GM21825 (cell line): Measurements from ENCODE around the gene DBH.
"Not testable (repeated sequence)": the region's sequence is repeated elsewhere in the genome, so short reads cannot be mapped to it uniquely, and the experiment has no call there.

Experiments
- ATAC-seq: cut with Tn5 transposase; IDR thresholded peaks from one replicate; pipeline ENCODE4 v1.9.1; 2021; ENCODE audit warnings: mild to moderate bottlenecking, moderate library complexity; ENCODE audit not compliant: unreplicated experiment

Gene DBH

DNA sequence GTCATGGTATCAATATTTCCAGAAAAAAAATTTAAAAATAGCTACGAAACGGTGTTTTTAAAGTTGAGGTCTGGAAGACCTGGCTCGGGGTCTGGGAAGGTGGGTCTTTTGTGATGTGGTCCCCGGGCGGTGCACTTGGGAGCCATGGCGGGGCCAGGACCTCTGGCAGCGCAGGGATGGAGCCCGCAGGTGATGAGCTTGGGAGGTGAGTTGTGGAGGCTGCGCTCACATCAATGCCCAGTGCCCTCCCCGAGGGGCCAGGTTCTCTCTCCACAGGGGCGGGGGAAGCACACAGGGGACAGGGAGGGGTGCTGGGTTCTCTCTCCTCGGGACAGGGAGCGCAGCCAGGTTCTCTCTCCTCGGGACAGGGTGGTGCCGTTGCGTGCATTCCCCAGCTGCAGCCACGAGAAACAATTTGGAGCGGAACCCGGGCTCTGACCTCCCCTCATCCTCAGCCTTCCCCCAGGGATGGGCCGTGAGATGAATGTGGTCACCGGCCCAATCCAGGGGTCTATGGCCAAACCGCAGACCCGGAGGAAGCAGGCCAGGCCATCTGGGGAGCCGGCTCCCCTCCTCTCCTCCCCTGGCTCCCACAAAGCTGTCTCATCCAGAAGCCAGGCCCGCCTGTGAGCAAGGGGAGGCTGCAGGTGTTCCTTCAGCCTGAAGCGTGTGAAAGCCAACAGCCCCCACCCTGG, 25.8 kb downstream of the DBH start:
- no peak for ATAC-seq

DNA sequence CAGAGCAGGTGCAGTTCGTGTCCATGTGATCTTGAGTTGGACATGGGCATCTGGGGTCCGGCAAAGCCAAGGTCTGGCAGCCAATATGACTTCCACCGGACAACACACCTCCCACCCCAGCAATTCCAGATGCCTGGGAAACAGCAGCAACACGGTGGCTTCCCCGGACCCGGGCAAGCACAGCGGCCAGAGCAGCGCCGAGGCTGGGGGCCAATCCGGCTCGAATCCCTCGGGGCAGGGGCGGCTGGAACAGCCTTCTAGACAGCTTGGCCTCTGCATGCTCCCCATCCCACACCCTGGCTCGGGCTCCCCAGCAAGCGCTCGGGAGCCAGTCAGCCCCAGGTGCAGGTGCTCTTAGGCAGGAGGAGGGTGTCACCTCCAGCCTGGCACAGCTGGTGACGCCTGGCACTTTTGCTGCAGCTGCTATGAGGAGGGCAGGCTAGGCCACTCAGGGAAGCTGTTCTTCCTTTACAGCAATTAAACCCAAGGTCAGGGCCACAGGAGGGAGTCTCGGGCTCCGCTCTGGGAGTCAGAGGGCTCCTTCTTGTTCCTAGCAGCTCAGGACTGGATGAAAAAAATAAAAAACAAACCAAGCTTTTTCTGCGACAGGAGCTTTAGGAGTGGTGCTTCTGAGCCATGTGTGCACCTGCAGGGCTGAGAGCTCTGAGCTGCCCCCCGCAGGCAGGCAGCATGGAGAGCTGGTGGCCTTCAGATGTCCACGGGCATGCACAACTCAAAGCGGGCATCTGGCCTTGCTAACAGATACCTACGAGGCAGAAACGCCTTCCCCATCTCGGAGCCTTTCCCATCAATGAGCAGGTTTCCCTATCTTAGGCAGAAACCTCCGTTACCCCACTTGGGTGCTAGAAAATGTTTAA, 28.2 kb downstream of the DBH start:
- no peak for ATAC-seq

DNA sequence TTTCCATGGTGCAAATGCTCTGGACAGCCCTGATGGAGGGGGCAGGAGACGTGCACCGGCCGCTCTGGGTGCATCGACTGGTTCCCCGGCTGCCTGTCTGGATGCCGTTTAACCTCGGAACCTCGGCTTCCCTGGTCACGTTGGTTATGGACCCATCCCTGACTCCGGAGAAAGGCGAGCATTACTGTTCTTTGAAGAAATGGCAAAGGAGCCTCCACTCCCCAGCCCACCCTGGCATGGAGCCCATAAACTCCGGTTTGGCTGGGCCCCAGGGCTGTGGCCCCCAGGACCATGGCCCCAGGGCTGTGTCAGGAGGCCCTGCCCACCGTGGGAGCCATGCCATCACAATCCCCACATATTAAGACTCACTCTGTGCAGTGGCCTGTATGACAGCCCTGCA, 28.9 kb downstream of the DBH start:
- ATAC-seq, result no peak

DNA sequence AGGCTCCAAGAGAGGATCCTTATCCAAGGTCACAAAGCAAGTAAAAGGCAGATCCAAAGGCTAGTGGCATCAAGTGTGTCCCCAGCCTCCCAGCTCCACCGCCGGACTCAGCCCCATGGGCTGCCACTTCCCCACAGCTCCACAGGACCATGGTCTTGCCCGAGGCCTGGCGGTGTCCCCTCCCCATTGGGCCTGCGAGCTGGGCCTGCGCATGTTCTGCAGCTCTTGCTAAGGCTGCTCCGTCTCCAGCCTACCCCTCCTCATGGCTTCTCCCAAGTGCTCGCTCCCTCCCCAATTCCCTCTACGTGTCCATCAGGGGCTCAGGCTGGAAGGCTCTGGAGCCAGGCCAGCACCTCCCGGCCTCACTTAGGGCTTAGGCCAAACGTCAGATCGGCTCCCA, 29.4 kb downstream of the DBH start:
- no peak for ATAC-seq

DNA sequence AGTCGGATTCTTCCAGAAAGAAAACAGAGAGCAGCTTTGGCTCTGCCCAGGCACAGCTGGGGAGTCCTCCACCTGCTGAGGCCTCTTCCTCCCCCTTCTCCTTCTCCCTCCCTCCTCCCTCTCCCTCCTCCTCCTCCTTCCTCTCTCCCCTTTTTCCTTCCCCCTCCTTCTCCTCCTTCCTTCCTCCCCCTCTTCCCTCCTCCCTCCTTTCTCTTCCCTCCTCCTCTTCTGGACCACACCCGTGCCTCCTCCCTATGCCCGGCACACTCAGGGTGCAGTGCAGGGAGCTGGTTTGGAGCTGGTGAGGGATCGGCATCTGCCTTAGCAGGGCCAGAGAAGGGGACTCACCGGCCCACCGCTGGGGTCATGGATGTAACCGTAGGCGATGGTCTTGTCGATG, 30.2 kb downstream of the DBH start:
- ATAC-seq, result no peak

DNA sequence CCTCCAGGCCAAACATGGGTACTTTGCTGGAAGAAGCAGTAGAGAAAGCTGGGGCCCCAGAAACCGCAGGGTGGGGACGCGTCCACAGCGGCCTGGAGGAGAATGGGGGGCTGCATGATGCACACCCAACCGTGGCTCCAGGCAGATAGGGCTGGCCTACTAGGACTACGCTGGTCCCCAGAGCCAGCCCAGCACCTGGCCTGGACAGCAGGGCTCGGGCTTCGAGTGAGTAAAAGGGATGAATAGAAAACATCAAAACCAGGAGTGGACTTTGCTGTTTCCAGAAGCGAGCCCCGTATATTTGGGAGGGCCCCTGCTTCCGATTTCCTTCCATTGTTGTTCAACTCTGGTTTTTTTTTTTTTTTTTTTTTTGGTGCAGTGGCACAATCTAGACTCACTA, 30.7 kb downstream of the DBH start:
- no peak for ATAC-seq

DNA sequence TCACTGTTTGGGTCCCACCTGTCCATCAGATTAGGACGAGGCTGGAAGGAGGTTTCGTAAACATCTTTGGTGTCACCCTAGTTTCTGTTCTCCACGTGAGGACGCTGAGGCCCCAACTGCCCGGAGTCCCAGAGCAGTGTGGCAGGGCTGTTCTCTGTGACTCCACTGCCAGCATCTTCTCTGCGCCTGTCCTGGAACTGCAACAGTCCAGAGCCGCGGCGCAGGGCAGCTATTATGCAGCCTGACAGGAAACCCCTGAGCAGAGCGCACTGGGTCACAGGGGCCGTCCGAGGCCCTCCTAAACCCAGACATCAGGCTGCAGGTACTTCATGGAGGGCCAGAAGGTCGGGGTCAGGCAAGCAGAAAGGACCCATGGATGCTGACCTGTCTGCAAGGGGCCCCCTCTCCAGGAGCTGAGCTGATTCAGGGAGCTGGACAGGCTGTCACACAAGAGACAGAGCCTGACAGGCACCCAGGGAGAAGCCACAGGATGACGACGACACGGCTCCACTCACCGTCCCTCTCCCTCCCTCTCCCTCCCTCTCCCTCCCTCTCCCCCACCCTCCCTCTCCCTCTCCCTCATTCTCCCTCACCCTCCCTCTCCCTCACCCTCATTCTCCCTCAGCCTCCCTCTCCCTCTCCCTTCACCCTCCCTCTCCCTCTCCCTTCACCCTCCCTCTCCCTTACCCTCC, 31.7 kb downstream of the DBH start:
- ATAC-seq, result no peak

DNA sequence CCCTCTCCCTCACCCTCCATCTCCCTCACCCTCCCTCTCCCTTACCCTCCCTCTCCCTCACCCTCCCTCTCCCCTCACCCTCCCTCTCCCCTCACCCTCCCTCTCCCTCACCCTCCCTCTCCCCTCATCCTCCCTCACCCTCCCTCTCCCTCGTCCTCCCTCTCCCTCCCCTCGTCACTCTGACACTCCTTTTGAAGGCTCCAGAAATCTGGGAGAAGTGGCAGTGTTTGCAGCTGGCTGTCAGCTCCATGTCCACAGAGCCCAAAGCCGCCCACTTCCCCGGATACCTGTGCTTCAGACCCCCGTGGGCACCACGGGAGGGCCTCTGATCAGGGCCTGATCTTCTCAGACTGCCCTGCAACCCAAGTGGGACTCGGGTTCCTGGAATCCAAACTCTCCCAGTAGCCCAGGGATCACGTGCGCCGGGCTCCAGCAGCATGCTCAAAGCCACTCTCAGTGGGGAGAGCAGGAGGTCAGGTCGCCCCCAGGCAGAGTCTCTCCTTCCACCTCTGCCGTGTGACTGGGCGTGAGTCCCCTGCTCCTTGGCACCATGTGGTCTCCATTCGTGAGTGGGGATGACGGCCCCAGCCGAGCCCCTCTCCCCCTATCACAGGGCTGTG, 33.1 kb downstream of the DBH start:
- no peak for ATAC-seq

DNA sequence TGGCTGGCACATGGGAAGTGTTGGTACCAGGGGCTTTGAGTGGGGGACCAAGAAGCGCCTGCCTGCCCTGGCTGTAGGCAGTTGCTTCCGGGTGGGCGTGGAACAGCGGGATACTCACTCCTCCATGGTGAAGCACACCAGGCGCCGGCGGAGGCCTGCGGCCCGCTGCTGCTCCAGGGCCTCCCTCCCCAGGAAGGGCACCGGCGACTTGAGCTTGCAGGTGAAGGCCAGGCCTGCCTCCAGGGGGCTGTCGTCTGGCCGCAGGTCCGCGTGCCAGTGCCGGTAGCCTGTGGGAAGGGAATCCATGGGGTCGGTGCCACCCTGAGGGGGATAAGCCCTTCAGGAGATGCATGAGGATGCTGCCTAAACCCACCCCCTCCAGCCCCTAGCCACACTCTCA, 34.3 kb downstream of the DBH start:
- no peak for ATAC-seq

DNA sequence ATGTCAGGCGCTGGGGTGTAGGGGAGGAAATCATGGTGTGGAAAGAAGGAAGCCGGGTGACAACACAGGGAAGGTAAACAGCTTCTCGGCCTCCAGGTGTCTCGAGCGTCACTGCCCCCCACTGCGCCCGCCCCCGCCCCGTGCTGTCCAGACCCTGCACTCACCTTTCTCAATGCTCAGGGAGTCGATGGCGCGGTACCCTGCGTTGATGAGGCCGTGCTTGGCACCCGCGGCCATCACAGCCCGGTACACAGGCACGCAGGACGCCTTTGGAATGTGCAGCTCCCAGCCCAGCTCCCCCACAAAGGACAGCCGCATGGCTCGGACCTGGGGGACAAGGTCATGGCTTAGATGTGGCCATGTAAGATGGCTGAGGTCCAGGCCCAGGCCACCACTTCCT, 35.2 kb downstream of the DBH start:
- no peak for ATAC-seq

DNA sequence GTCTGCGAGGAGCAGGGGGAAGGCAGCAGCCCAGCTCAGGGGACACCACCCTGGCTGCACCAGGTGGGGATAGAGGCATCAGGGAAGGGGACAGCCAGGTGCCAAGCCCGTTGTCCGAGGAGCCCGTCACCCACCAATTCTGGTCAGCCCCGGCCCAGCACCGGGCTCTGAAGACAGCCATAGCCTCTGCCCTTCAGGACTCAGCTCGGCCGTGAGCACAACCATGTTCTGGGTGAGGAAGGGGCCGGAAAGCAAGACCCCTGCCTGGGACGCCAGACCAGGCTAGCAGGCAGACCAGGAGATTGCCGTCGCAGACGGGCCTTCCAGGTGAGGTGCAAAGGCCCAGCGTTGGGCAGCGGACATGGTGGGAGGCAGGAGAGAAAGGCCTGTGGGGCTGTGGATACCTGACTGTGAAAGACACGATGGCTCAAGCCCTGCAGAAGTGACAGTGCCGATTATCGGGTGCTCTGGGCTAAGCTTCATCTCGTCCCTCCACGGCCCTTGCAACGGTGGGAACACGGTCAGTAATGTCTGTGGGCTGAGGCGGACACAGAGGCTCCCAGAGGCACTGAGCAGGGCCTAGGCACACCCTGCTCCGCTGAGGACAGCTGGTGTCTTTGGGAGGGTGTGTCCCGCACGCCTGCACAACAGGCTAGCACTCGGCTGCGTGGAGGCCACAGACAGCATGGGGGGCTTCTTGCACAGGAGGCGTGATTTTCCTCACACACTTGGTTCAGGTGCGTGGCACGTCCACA, 36.5 kb downstream of the DBH start:
- ATAC-seq, result no peak

DNA sequence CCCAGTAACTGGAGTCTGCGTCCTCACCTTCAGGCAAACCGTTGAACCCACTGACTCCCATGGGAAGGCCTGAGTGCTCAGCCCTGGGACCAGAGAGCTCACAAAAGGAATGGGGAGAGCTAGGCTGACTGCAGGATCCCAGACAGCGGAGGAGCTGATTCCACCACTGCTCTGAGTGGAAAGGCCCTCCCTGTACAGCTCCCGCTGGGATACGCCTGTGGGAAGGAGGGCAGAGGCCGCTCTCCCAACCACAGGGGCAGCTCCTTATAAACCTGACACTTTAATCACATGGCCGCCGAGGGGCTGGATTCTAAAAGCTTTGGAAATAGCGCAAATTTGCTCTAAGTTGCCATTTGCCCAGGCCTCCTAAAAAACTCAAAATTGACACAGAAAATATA, 37.1 kb downstream of the DBH start:
- ATAC-seq, result no peak

DNA sequence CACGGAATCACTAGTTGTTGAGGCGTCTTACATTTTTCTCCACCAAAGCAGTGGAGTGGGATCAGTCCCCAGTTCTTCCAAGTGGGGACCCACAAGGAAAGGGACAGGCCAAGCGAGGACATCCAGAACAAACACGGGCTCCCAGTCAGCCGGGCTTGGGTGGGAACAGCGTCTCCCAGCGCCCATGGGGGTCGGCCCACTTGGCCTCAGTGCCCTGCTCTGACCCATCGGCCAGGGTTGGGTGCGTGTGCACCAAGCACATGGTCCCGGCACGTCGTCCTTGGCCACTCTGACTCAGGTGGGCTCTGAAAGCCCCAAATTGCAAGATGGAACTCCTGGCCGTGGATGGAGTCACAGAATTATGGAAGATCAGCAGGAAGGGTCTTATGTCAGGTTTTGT, 37.9 kb downstream of the DBH start:
- ATAC-seq, result no peak

DNA sequence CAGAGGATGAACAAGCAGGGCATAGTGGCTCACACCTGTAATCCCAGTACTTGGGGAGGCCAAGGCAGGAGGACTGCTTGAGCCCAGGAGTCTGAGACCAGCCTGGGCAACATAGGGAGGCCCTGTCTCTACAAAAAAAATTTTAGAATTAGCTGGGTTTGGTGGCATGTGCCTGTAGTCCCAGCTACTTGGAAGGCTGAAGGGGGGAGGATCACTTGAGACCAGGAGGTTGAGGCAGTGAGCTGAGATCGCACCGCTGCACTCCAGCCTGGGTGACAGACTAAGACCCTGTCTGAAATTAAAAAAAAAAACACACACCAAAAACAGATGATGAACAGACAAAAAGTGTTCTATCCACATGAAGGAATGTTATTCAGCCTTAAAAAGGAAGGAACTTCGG, 39.6 kb downstream of the DBH start:
- not testable (repeated sequence) for ATAC-seq

DNA sequence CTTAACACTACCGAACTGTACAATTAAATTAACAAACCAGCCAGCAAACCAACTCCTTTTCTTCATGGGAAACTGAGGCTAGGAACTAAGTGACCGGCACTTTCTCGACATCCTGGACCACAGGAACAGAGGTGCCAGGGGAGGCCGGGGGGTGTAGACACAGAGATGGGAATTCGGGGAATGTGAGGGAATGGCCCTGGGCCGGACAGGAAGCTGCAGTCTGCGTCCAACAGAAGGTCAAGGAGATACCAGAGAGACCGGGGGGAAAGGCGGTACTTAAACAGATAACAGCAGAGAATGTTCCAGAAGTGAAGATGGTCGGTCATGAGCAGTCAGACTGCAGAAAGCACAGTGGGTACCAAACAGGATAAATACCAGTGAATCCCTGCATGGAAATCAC, 40.3 kb downstream of the DBH start:
- no peak for ATAC-seq

DNA sequence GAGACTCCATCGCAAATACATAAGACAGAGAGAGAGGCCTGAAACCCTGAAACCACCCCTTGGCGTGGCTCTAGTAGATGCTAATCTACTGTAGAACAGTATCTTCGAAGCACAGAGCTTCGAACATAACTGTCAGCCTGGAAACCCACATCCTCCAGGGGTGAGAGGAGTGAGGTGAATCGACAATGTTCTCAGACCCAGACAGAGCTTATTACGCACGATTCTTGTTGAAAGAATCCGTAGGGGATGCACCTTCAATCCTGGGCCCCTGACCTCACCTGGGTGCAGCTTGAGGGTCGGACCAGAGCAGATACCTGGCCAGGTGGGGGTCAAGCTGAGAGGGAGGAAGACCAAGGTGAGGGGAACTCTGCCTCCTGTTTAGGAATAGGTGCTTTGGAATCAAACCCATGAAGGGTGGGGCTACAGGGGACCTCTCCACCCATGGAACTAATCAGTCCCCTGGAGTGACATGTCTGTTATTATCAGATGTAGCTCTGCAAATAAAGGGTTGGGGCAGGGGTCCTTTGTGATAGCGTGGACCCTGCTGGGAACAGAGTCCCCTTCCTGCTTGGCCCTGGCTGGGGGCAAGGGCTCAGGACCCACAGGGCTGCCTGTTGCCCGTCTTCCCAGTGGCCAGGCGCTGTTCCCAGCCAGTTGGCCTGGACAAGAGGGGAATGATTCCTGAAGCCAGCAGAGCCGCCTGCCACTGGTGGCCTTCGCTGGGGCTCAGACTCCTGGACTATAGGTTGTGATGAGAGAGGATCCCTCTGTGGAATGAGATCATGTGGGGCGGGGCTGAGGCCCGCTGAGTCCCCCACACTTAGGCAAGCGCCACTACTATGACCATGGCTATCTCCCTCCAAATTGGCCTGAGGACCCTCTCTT, 41.2 kb downstream of the DBH start:
- no peak for ATAC-seq

DNA sequence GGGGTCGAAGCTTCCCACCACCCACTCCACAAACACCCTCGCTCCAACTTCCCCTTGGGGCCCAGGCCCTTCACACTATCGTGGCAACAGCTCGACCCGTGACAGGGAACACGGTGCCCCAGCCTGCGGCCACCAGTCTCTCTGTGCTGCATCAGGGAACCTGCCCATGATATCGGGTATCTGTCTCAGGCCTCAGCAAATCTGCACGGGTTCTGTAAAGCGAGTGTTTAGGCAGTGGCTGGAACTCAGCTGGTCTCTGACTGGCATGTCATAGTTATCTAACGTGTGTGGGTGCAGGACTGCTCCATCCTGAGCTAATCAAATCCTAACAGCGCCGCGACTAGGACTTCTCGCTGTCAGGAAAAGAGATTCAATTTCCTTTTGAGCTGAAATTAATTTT, 42.9 kb downstream of the DBH start:
- no peak for ATAC-seq

DNA sequence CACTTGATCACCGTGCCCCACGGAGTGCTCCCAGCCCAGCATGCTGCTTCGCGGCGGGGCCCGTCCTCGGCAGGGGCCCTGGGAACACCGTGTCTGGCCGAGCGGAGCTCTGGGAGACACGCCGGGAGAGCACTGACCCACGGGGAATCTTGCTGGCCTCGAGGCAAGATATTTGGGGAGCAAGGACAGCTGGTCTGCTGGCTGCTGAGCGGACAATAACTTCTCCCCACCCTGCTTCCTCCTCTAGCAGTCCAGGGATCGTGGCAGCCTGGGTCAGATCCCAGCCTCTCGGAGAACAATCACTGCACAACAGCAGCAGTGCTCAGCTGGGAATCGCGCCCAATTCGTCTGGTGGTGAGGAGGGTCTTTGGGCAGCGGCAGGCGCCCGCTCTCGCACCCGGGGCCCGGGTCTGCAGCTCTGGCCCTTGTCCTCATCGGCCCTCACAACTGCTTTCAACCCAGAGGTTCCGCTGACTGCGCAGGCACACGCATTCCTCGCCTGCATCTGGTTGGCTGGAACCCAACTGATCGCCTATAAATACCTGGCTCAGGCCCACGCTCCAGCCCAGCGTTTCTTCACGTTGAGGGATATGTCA, 43.4 kb downstream of the DBH start:
- ATAC-seq, result no peak

DNA sequence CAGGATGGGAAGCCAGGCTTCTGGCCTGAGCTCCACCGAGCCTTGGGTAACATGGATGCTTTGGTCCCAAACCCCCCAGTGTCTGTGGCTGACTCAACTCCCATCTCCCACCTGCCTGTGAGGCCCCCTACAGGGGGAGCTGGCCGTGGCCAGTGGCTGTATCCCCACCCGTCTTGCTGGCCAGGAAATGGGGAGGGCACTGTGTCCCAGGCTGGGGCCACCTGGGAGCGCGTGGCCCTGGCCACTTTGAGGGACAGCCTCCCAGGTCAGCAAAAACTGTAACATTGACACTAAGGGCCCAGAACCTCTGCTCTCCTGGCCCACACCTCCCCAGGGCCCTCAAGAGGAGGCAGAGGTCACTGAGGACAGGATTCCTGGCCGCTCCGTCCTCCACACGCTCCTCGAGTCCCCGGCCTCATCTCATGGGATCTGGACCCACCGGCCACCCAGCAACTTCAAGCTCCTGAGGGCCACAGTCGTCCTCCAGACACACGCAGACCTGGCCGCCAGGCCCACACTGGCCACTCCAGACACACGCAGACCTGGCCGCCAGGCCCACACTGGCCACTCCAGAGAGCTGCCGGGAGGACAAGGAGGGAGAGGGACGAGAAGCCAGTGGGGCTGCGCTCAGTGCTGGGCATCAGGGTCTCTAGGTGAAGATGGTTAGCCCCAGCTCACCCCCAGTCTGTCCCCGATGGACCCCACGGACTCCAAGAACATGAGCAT, 44.2 kb downstream of the DBH start:
- no peak for ATAC-seq
